GM19467 (cell line): ENCODE measurements around the gene ETV4.

Experiments
- ATAC-seq: cut with Tn5 transposase; IDR thresholded peaks from one replicate; pipeline ENCODE4 v1.9.1; 2021; ENCODE audit warnings: mild to moderate bottlenecking, moderate library complexity; ENCODE audit not compliant: unreplicated experiment

Gene ETV4

DNA sequence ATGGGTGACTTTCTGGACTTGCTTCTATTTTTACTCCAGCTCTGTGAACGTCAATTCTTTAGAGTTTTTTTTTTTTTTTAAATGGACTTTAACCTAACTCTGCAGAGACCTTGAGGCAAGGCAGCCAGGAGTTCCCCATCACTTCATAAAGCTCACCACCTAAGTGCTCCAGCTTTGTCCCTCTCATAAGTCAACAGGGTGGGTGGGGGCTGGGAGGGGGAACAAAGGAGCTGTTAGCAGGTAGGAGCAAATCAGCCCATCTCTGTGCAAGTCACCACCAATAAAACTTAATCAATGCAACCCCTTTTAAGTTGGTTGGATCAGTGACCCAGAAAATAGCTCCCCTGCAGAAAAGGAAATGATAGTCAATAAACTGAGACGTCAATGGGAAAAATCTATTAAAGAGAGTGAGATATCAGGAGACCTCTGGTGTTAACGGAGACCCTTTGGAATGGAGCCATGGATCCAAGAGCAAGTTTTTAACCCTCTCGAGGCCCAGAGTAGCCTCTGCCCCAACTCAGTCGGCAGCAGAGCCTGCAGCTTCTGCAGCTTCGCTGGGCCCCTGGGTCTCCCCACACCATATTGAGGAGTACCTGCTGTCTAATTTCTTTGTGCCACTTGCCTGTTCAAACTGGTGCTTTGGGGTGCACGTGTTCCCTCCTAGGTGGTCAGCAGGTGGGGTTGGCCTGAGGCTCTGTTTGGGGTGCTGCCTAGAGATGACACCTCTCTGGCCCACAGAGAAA is 27.6 kb upstream of the ETV4 start:
- no peak for ATAC-seq

DNA sequence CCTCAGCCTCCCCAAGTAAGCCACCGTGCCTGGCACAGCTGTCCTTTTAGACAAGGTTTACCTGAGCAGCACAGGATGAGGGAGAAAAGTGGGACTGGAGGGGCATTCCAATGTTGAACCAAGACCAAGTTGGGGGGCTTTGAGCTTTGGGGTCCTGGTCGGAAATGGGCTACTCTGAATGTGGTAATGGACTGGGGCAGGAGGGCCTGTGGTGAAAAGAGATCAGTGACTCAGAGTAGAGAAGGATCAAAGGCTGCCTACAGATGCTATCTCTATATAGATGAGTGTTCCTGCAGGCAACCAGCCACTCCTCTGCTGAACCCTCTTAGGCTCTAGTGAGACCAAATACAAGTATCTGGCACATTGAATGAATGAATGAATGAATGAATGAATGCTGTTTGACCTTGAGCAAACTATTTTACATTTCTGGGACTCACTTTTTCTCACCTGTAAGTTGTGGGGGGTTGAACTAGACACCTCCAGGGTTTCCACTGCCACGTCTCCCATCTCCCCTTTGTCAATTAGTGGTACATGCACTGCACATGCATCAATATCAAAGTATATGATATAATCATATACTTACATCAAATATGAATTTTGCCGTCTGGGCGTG is 26.3 kb upstream of the ETV4 start:
- ATAC-seq = no peak

DNA sequence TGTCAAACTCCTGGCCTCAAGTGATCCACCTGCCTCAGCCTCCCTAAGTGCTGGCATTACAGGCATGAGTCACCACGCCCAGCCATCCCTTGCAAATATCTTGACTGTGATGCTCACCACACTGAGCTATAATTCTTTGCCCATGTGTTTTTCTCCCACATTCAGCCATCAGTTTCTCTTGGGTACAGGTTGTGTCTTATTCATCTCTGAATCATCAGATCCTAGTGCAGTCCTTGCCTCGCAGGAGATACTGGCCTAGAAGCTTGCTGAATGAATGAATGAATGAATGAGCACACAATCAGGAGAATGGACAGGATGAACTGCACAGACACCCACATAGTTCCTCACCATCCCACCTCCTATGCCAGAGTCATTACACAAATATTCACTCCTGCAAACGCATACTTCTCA is 24.4 kb upstream of the ETV4 start:
- no peak for ATAC-seq

DNA sequence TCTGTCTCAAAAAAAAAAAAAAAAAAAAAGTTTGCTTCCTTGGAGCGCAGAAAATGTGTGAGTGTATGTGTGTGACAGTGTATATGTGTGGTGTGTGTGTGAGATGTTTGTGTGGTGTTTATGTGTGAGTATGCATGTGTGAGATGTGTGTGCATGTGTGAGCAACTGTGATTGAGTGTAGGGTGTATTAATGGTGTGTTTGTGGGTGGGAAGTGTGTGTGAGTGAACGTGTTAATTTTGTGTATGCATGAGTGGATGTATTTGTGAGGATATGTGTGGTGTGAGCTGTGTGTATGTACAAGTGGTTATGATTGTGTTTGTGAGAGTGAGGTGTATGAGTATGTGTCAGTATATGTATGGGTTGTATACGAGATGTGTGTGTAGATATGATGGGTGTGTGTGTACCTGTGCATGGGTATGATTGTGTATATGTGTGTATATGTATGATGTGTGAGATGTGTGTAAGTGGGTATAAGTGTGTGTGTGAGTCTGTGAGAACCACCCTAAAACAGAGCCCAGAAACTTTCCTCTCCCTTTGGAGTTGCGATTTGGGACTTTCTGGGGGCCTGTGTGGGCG is 22.5 kb upstream of the ETV4 start:
- ATAC-seq = no peak

DNA sequence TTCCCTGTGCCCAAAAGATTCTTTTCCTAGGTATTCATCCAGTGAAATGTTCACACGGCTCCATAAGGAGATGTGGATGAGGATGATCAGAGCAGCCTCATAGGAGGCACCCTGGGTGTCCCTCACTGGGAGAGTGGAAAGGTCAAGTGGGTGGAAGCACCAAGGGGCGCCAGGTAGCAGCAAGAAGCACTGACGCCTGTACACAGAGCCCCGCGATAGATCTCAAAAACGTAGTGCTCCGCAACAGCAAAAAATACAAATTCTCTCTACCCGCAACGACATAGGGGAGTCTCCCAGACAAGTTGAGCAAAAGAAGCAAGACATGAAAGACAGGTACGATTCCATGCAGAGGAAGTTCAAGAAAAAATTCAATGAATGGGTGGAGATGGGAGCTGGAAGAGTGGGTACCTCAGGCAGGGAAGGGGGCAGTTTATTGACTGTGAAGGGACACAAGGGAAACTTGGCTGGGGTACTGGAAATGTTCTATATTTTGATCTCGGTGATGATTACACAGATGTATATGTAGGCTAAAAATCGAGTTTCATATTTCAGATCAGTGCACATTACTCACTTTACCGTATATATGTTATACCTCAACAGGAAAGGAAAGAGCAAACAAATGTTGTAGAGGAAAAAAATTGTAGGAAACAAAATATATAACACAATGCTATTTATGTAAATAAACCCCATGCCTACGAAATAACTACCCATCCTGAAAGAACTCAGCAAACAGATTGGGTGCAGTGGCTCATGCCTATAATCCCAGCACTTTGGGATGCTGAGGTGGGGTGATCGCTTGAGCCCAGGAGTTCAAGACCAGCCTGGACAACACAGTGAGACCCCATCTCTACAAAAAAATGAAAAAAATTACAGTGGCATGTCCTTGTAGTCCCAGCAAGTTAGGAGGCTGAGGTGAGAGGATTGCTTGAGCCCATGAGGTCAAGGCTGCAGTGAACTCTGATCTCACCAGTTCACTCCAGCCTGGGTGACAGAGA is 17.8 kb upstream of the ETV4 start:
- no peak for ATAC-seq

DNA sequence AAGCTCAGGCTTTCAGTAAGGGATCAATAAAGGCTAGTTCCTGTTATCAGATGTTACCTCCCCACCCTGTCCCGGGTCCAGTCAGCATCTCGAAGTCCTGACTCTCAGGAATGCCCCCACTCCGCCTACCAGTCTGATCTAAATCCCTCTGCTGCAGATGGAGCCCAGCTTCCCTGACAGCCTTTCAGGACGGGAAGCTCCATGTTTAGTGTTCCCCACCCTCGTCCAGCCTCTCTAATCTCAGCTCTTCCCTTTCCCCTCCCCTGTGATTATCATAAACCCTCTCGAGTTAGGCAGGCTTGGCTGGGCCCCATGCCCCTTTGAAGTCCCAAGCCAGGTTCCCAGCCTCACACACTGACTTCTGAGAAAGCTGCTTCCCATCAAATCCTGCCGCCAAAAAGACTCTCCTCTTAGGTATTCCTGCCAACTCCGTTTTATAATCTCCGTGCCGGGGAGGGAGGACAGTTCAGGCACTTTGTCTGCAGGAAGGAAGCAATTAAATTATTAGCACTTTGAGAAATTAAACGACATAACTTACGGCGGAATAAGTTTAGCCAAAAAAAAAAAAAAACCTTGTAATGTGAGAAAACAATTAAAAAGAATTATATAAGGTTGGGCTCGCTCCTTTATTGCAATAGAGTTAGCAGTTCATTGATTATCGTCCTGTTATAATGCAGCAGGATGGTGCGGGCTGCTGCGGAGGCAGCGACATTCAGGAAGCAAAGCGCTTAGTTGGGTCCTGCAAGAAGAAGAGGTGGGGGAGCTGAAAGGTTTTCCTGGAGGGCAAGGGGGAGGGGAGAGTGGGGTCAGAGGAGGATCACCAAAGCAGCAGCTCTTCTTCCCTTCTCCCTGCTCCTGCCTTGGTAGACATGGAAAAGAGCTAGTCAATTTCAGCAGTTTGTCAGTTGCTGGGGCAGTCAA is 16.8 kb upstream of the ETV4 start:
- ATAC-seq = no peak

DNA sequence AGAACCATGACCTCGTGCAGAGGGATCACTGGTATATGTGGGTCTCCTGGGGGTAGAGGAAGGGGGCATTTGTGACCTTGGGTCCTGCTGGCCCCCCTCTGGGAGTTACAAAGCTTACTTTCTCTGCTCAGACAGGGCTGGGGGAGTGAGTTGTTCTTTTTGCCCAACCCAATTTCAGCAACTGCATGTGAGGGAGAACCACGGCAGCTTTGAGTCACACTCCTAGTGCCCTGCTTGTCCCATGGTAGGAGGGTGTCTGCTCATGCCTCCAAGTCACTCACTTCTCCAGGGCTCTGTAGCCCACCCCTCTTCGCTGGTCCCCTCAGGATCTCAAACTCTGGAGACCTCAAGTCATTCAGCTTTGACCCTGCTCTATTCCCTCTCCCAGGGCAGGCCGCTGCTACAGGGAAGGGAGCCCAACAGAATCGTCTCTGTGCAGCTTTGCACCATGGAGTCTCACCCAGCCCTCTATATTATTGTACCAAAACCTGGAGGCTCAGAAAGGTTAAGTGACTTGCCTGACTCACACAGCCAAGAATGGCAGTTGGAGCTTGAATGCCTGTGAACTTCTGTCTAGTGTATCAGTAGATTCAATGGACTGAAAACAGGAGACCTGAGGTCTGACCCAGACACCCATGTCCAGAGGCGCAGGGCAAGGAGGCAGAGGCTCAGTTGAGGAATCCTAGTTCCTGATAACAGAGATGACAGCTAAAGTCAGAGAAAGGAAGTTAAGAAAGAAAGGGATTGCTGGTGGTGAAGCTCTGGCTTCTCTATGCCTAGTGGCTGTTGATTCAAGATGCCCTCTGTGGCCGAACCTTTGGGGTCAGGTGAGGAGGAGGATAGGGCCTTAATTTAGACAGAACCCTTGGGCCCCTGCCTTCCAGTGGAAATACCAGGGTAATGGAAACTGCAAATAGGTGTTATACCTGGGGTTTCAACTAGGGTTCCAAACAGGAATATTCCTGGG is 14.6 kb upstream of the ETV4 start:
- ATAC-seq = no peak

DNA sequence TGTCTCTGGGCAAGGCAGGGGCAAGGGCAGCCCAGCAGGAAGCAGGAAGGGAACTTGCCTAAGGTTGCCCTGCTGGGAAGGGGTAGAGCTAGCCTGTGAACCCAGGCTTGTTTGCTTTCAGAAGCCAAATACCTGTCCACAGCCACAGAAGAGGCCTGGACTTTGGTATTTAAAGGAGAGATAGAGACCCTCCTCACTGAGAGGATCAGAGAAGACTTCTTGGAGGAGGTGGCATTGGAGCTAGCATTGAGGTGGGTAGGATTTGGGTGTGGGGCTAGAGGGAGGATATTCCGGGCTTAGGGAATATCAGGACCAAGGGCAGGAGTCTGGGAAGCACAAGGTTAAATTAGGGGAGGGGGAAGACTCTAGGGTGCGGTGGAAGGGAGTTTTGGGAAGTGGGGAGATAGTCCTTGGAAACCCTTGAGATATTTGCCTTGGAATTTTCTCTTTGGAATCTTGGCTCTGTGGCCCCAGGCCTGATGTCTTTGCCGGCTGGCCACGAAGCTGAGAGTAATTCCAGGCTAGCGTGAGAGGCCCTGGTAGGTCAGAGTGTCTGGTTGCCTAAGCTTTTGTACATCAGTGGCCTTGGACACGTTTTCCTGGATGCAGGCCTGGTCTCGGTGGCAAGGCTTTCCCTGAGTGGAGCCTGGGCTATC is 13.1 kb upstream of the ETV4 start:
- no peak for ATAC-seq

DNA sequence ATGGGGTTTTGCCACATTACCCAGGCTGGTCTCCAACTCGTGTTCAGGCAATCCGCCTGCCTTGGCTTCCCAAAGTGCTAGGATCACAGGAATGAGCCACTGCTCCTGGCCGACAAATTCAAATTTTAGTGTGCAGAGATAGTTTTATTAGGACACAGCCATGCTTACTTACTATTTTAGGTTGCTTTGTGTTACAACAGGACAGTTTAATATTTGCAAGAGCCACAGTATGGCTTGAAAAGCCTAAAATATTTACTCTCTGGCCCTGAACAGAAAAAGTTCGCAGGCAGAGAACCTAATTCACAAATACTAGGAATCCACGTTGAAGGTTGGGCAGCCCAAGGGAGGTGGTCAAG is 12.6 kb upstream of the ETV4 start:
- no peak for ATAC-seq

DNA sequence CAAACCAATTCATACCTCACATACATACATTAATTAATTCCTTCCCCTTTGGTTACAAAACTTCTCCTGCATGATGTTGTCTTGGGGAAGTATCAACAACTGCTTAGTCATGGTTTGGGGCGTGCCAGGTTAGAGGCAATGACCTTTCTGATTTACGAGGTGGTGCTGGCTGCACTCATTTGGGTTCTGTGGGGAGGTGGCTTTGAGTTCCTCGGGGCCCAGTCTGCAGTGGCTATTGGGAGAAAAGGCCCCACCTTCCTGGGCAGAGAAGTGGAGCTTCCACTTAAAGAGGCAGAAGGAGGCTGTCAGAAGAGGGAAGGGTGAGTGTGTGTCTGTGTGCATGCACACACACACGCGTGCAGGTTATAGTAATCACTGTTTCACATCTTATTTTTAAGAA is 10.2 kb upstream of the ETV4 start:
- no peak for ATAC-seq

DNA sequence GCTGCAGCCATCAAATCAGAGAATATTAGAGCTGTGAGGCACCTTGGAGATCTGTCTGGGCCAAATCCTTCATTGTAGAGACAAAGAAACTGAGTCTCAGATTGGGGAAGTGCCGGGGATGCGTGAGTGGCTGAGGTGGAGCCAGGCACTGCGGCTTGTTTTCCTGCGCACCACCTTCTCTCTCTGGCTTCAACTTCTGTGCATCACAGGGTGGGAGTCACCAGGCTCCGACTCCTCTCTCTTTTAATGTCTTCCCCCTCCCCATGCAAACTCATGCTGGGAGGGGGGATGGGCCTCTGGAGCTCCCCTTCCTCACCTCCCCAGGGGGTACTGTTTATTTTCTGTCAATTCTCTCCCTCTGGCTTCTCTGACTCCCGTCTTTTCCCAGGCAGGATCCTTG is 8.7 kb upstream of the ETV4 start:
- ATAC-seq = no peak

DNA sequence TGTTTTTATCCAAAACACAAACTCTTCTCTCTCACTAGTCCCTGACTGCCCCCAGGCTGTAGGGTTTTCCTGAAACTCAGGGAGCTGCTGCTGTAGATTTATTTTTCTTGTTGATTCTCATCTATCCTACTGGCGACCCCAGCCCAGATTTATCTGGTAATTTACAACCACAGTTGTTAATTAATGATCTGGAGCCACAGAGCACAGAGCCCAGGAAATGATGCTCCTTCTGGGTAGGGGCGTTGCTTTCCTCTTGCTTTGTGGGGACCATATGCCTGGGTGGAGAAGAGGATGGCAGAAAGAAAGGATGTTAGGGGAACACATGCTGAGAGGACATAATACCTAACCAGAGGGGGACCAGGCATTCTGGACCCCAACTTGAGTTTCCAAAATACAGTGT is 7.4 kb upstream of the ETV4 start:
- ATAC-seq = no peak

DNA sequence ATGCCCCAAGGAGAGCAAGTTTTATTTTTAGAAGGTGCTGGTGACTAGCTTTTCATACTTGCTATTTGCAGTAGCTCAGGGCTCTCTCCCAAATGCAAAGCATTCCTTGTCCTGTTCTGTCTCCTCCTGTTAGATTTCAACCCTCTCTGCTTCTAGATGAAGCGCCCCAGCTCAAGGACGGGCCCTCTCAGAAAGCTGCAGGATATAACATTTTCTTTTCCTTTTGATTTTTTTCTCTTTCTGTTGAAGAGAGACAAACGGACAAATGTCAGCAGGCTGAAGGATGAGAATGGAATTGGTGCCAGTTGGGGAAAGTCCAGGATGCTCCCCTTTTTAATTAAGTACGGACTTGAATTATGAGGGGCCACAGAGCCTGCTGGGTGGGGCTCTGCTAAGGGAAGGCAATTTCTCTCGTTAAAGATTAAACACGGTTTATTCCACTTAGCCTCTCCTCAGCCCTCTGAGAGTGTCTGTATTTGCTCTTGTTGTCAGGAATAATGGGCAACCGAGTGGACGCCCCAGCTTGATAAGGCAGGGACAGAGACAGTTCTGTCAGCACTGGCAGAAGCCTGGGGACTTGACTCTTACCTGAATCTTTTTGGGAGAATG is 6.2 kb upstream of the ETV4 start:
- no peak for ATAC-seq

DNA sequence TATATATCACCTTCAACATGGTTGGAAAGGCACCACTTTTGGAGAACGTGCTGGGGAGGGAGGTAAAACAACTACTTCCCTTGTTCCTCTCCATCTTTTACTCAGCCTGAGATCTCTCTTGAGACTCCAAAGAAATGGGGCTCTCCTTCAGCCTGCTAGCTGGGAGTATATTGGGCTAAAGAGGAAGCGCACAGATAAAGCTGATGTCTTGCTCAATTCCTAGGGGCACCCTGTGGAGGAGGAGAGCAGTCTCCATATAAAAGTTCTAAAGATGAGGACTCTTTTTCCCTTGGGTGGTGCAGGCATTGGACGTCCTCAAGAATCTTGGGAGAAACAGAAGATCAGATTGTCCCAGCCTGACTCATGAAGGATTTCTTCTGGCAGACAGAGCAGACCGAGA is 4.6 kb upstream of the ETV4 start:
- no peak for ATAC-seq

DNA sequence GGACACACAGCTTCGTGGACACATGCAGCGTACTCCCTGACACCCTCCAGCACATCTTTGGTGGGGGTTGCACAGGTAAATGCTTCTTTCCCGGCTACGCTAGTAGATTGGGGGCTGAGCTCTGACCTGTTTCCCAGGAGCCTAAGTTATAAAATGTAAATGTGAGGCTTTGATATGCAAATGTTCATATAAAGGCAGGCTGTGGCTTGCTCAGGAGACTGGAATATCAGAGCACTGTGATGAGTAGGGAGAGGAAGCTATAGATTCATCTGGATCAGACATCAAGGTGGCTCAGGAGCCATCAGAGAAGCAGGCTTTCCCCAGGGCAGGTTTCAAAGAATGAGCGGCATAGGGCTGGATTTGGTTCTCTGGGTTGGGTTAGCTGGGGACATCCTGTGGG is 3.4 kb upstream of the ETV4 start:
- ATAC-seq = no peak

DNA sequence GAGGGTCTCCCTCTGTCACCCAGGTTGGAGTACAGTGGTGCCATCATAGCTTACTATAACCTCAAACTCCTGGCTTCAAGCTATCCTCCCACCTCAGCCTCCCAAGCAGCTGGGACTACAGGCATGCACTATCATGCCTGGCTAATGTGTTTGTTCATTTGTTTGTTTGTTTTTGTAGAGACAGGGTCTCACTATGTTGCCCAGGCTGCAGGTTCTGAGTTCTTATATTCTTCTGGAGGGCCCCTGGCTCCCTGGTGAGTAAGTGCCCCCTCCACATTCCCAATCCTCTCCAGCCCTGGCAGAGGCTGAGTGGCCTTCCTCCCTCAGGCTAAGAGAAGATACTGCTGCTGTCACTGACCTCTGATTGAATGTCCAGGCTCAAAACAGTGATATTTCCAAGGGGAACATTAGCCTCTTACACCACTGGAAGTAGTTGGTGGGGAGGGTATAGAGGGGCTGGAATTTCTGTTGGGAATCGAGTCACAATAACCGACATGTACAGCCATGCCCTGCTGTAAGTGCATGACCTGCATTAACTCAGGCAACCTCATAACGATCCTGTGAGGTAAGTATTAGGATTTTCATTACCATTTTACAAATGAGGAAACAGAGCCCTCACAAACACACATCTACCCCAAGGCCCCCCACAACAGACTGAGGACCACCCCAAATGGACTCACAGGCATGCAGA is 2.7 kb upstream of the ETV4 start:
- no peak for ATAC-seq

DNA sequence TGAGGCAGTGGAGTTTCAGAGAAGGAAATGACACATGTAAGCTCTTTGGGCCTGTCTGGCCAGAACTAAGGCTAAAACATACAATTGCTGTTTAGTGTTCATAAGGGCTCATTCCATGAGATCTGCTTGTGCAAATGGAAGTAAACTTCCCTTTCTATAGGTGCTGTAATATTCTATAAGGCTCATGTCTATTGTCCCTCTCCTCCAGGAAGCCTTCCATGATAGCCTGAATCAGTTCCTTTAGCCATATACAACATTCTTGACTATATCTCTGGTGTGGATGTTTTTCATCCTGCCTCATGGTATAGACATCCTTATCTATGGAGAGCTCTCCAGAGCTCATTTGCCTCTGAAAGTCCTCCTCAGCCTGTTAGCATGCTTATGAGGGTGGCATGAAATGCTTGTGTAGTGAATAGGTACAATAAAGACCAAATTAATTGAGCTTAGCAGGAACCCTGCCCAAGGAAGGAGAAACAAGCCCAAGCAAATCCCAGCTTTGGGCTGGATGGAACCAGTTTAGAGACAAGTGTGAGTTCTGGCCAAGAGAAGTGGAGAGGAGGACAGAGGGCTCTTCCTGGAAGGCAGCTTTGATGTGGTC is 1.6 kb upstream of the ETV4 start:
- no peak for ATAC-seq
